Measurements from ENCODE around the gene SOX12. TPM values are rescaled to one million over a fixed set of nuclear protein-coding genes. Genes with fewer than 3 reads are reported as not detected.
A peak's percentile ranks its signal among the peaks of the same experiment; 100 is the strongest.
"Not testable (repeated sequence)": the region's sequence is repeated elsewhere in the genome, so short reads cannot be mapped to it uniquely, and the experiment has no call there.

SOX12 gene
- total RNA-seq, 1 experiment from 2014 or later: 12.7 TPM

GRCh38 chr20:334578-334977, 9.2 kb downstream of the SOX12 start:
- DNase-seq: no peak
- no peaks in the 10 kb centered on the region for H3K36me3 ChIP-seq
- H3K27ac ChIP-seq: no peak overlapping the region
- H3K9me3 ChIP-seq (replicated peaks): no peaks in the 10 kb centered on the region
- H3K4me1 ChIP-seq: peaks cover 8% of the 10 kb centered on the region
- H3K4me3 ChIP-seq: no peak overlapping the region
- no peaks in the 10 kb centered on the region for H3K27me3 ChIP-seq

GRCh38 chr20:336040-336439, 10.7 kb downstream of the SOX12 start:
- not testable (repeated sequence) for H3K36me3 ChIP-seq; H3K27ac ChIP-seq; H3K27me3 ChIP-seq; DNase-seq; H3K9me3 ChIP-seq (replicated peaks); H3K4me1 ChIP-seq; H3K4me3 ChIP-seq

GRCh38 chr20:341682-342081, 16.3 kb downstream of the SOX12 start:
- H3K9me3 ChIP-seq (replicated peaks): no peaks in the 10 kb centered on the region
- no peak overlapping the region for H3K27ac ChIP-seq
- H3K27me3 ChIP-seq: no peaks in the 10 kb centered on the region
- no peaks in the 10 kb centered on the region for H3K36me3 ChIP-seq
- H3K4me1 ChIP-seq: peaks cover 3% of the 10 kb centered on the region; the same call in 1 of the 2 replicates
- DNase-seq: peak; percentile 38 to 45
- H3K4me3 ChIP-seq: no peak overlapping the region

GRCh38 chr20:343107-343506, 17.8 kb downstream of the SOX12 start:
- H3K36me3 ChIP-seq: no peaks in the 10 kb centered on the region
- H3K27ac ChIP-seq: no peak overlapping the region
- H3K9me3 ChIP-seq (replicated peaks): no peaks in the 10 kb centered on the region
- no peak overlapping the region for H3K4me3 ChIP-seq
- no peak for DNase-seq
- H3K4me1 ChIP-seq: peaks cover 3% of the 10 kb centered on the region; the same call in 1 of the 2 replicates
- no peaks in the 10 kb centered on the region for H3K27me3 ChIP-seq

- peaks cover 6% of the 10 kb centered on the region; the same call in 1 of the 2 replicates for H3K4me1 ChIP-seq
- H3K36me3 ChIP-seq: no peaks in the 10 kb centered on the region
- peak overlapping the region; percentile 67 for H3K4me3 ChIP-seq
- no peak for DNase-seq
- H3K27me3 ChIP-seq: no peaks in the 10 kb centered on the region
- H3K27ac ChIP-seq: peak overlapping the region; percentile 90; the same call in 1 of the 2 replicates
- H3K9me3 ChIP-seq (replicated peaks): no peaks in the 10 kb centered on the region
Observed at GRCh38 chr20:346033-346639, 20.8 kb downstream of the SOX12 start.

GRCh38 chr20:346640-347316, 21.4 kb downstream of the SOX12 start, which contains the start of gene NRSN2:
NRSN2 (plus strand) TSS chr20:347111; CDS start chr20:349644, 2,533 bp downstream.
- H3K4me3 ChIP-seq: peak within 1 kb of the TSS; percentile 67
- peak; percentile 76 to 79 for DNase-seq
- H3K36me3 ChIP-seq: no peaks in the 10 kb centered on the region
- peaks cover 6% of the 10 kb centered on the region; the same call in 1 of the 2 replicates for H3K4me1 ChIP-seq
- no peaks in the 10 kb centered on the region for H3K9me3 ChIP-seq (replicated peaks)
- H3K27ac ChIP-seq: peak within 1 kb of the TSS; percentile 90
- no peaks in the 10 kb centered on the region for H3K27me3 ChIP-seq

GRCh38 chr20:347317-347639, 21.9 kb downstream of the SOX12 start:
- no peak for DNase-seq
- H3K4me1 ChIP-seq: peaks cover 6% of the 10 kb centered on the region; the same call in 1 of the 2 replicates
- H3K27me3 ChIP-seq: no peaks in the 10 kb centered on the region
- H3K36me3 ChIP-seq: no peaks in the 10 kb centered on the region
- peak overlapping the region; percentile 67 for H3K4me3 ChIP-seq
- H3K9me3 ChIP-seq (replicated peaks): no peaks in the 10 kb centered on the region
- peak overlapping the region; percentile 90 for H3K27ac ChIP-seq

GRCh38 chr20:347640-348484, 22.5 kb downstream of the SOX12 start:
- Histone ChIP-seq H3K9me3 (replicated peaks) (no peaks in the 10 kb centered on the region), H3K27ac (peak overlapping the region; percentile 90), H3K36me3 (no peaks in the 10 kb centered on the region), H3K4me3 (peak overlapping the region; percentile 67), H3K27me3 (no peaks in the 10 kb centered on the region), H3K4me1 (peaks cover 6% of the 10 kb centered on the region; the same call in 1 of the 2 replicates)
- DNase-seq: peak; percentile 97

GRCh38 chr20:348972-349841, 23.9 kb downstream of the SOX12 start:
- Histone ChIP-seq H3K36me3 (no peaks in the 10 kb centered on the region), H3K4me1 (peaks cover 6% of the 10 kb centered on the region; the same call in 1 of the 2 replicates), H3K27ac (no peak overlapping the region), H3K27me3 (no peaks in the 10 kb centered on the region), H3K9me3 (replicated peaks) (no peaks in the 10 kb centered on the region), H3K4me3 (no peak overlapping the region)
- no peak for DNase-seq

GRCh38 chr20:353166-353565, 27.8 kb downstream of the SOX12 start:
- DNase-seq: no peak

GRCh38 chr20:354298-354977, 29.1 kb downstream of the SOX12 start:
- Histone ChIP-seq H3K9me3 (replicated peaks) (no peaks in the 10 kb centered on the region), H3K27me3 (no peaks in the 10 kb centered on the region), H3K4me1 (no peaks in the 10 kb centered on the region), H3K4me3 (no peak overlapping the region), H3K27ac (no peak overlapping the region), H3K36me3 (no peaks in the 10 kb centered on the region)
- peak; percentile 67 to 88 for DNase-seq

More at GRCh38 chr20:353166-353565, 27.8 kb downstream of the SOX12 start:
- no peak overlapping the region for H3K27ac ChIP-seq
- H3K36me3 ChIP-seq: no peaks in the 10 kb centered on the region
- peaks cover 3% of the 10 kb centered on the region; the same call in 1 of the 2 replicates for H3K4me1 ChIP-seq
- no peak overlapping the region for H3K4me3 ChIP-seq
- H3K27me3 ChIP-seq: no peaks in the 10 kb centered on the region
- no peaks in the 10 kb centered on the region for H3K9me3 ChIP-seq (replicated peaks)

GRCh38 chr20:356154-356553, 30.8 kb downstream of the SOX12 start:
- H3K27me3 ChIP-seq; H3K36me3 ChIP-seq; H3K9me3 ChIP-seq (replicated peaks); DNase-seq; H3K27ac ChIP-seq; H3K4me1 ChIP-seq; H3K4me3 ChIP-seq: not testable (repeated sequence)

GRCh38 chr20:356745-357144, 31.4 kb downstream of the SOX12 start:
- no peaks in the 10 kb centered on the region for H3K9me3 ChIP-seq (replicated peaks)
- H3K27ac ChIP-seq: no peak overlapping the region
- no peak for DNase-seq
- no peaks in the 10 kb centered on the region for H3K4me1 ChIP-seq
- no peak overlapping the region for H3K4me3 ChIP-seq
- H3K36me3 ChIP-seq: no peaks in the 10 kb centered on the region
- H3K27me3 ChIP-seq: no peaks in the 10 kb centered on the region

Measured in SJCRH30 (cell line).